Keratinocyte (primary cell): ENCODE measurements around the gene ITPK1.

Source experiments
- CTCF ChIP-seq, 3 experiments: IDR thresholded peaks in 1 of 3; conservative IDR thresholded peaks in 1 of 3; optimal IDR thresholded peaks in 1 of 3; 2 replicates in 2 of 3; 3 replicates in 1 of 3; pipeline versions ENCODE3 to v1.5.1; 2011; ENCODE audit warnings: low read length in 3 of 3, mild to moderate bottlenecking in 3 of 3, moderate library complexity in 2 of 3, control low read depth in 1 of 3, inconsistent platforms in 1 of 3; ENCODE audit not compliant: insufficient read depth in 2 of 3; ENCODE audit errors: extremely low read depth in 1 of 3
- EZH2 ChIP-seq: IDR thresholded peaks from one replicate; pipeline ENCODE4 v1.6.1; 2012; ENCODE audit warnings: inconsistent platforms, mild to moderate bottlenecking, low read length, moderate library complexity

GRCh38 chr14:92890830-92891588 lies 224.7 kb downstream of the ITPK1 start:
- TF ChIP-seq CTCF (optimal IDR thresholded peaks at IDR 0.05 in 1 of 3, IDR thresholded peaks at IDR 0.05 in 1 of 3, conservative IDR thresholded peaks at IDR 0.05 in 1 of 3; ENCODE audit: extremely low read depth in 1 of 3, insufficient read depth in 2 of 3, low read length in 3 of 3) (no peak), EZH2 (no peak)
